Panc1 (cell line): ENCODE results near the gene HFE. TPM values are rescaled to one million over a fixed set of nuclear protein-coding genes. Genes with fewer than 3 reads are reported as not detected.

ENCODE experiments used
- ATAC-seq: fragments of 200-7000 bp; cut with Tn5 transposase; 2 replicates; pipeline ENCODE4 v1.9.1; 2020; ENCODE audit warnings: mild to moderate bottlenecking, moderate library complexity
- BruUV-seq: library from RNA; stranded (reverse); fragments of 400-500 nt; replicated peaks from 2 replicates; lab custom pipeline; 2021; lab: Mats Ljungman, UMichigan
- CTCF ChIA-PET: fragments of 300-600 bp; sonication (Branson Sonifier 250); formaldehyde crosslinking; loops from one replicate; lab custom pipeline; 2022; ENCODE audit warnings: antibody characterized with exemption; lab: Charles Lee
- POLR2A ChIA-PET: fragments of 300-600 bp; sonication (Branson Sonifier 250); formaldehyde crosslinking; loops from one replicate; lab custom pipeline; 2022; ENCODE audit warnings: antibody characterized with exemption; lab: Charles Lee
- DNase-seq: peaks from one replicate; pipeline ENCODE4 v3.0.0-alpha.2; 2010; ENCODE audit warnings: low read depth, low spot score
- H3K27ac ChIP-seq: 2 replicates; pipeline ENCODE4 v1.5.1; 2011; ENCODE audit warnings: mild to moderate bottlenecking, low read length, inconsistent platforms
- H3K27me3 ChIP-seq: fragments of 200-500 bp; sonication (Bioruptor generic); 2 replicates; pipeline ENCODE4 v1.6.0; 2014; ENCODE audit warnings: low read length, inconsistent platforms; ENCODE audit not compliant: control insufficient read depth, insufficient read depth
- H3K36me3 ChIP-seq: fragments of 200-500 bp; sonication (Bioruptor generic); 2 replicates; pipeline ENCODE4 v1.5.1; 2014; ENCODE audit warnings: inconsistent platforms, mild to moderate bottlenecking, low read length, moderate library complexity; ENCODE audit not compliant: control insufficient read depth, insufficient read depth
- H3K4me1 ChIP-seq: 2 replicates; pipeline ENCODE4 v1.5.1; 2011; ENCODE audit warnings: inconsistent platforms, mild to moderate bottlenecking, low read length, moderate library complexity; ENCODE audit not compliant: control insufficient read depth, insufficient read depth
- H3K4me3 ChIP-seq, 2 experiments: 2 replicates each; pipeline ENCODE4 v1.5.1; 2011 to 2012; ENCODE audit warnings: low read depth in 2 of 2, low read length in 2 of 2, mild to moderate bottlenecking in 2 of 2, inconsistent platforms in 1 of 2, moderate library complexity in 1 of 2
- H3K9me3 ChIP-seq: fragments of 200-500 bp; sonication (Bioruptor generic); 2 replicates; pipeline ENCODE4 v1.5.1; 2014; ENCODE audit warnings: low read depth, mild to moderate bottlenecking, inconsistent platforms, low read length, moderate library complexity; ENCODE audit not compliant: control insufficient read depth, insufficient read depth
- POLR2AphosphoS5 ChIP-seq: IDR thresholded peaks from 2 replicates; pipeline ENCODE4 v1.6.1; 2012; ENCODE audit warnings: mild to moderate bottlenecking, low read depth, low read length, moderate library complexity
- SIN3A ChIP-seq: IDR thresholded peaks from 2 replicates; pipeline ENCODE4 v1.6.1; 2012; ENCODE audit warnings: low read depth, mild to moderate bottlenecking, low read length, moderate library complexity, borderline replicate concordance; ENCODE audit not compliant: insufficient read depth
- TCF7L2 ChIP-seq: IDR thresholded peaks from 2 replicates; pipeline ENCODE4 v1.6.1; 2011; ENCODE audit warnings: mild to moderate bottlenecking, low read depth, low read length, inconsistent platforms
- in situ Hi-C: cut with HindIII; loops from 2 replicates; pipeline ENCODE4 v1.10.0; 2016; ENCODE audit warnings: low sequenced_read_pairs, low pct_unique_long_range_greater_than_20kb
- intact Hi-C: fragments of 100-400 bp; cut with micrococcal nuclease; formaldehyde crosslinking; loops from one replicate; pipeline ENCODE4 v1.10.0; 2022; ENCODE audit not compliant: unreplicated experiment
- total RNA-seq: library from RNA; stranded (reverse); gene quantifications from one replicate; pipeline ENCODE4 v1.2.1, GENCODE V29; 2021; ENCODE audit not compliant: unreplicated experiment
- TF ChIP-seq, protein P1 (sequence below): fragments of 450-650 bp; IDR thresholded peaks from 2 replicates; pipeline ENCODE4 v1.5.1; 2017; ENCODE audit warnings: mild to moderate bottlenecking
- TF ChIP-seq, protein P2 (sequence below), 2 experiments: IDR thresholded peaks; 2 replicates each; pipeline ENCODE4 v1.6.1; 2011 to 2012; ENCODE audit warnings: low read depth in 2 of 2, control low read depth in 1 of 2, low read length in 1 of 2, mild to moderate bottlenecking in 1 of 2, moderate library complexity in 1 of 2; ENCODE audit not compliant: insufficient read depth in 1 of 2

Gene HFE
- total RNA-seq, 1 experiment from 2014 or later = 12.1 TPM

- intact Hi-C loops (no loop called here), in situ Hi-C loops (no loop called here)
- ChIA-PET POLR2A (interaction anchor here (0.7 kb wide), 1 partner anchor 70 kb away, joined by 3 read pairs; a partner anchor contains a TSS), CTCF (no interaction called here)
- H3K4me3 ChIP-seq = no peak overlapping the region
- no peaks in the 10 kb centered on the region for H3K27me3 ChIP-seq
- no peak for DNase-seq
- no peaks in the 10 kb centered on the region for H3K9me3 ChIP-seq
- TF ChIP-seq, protein P1, sequence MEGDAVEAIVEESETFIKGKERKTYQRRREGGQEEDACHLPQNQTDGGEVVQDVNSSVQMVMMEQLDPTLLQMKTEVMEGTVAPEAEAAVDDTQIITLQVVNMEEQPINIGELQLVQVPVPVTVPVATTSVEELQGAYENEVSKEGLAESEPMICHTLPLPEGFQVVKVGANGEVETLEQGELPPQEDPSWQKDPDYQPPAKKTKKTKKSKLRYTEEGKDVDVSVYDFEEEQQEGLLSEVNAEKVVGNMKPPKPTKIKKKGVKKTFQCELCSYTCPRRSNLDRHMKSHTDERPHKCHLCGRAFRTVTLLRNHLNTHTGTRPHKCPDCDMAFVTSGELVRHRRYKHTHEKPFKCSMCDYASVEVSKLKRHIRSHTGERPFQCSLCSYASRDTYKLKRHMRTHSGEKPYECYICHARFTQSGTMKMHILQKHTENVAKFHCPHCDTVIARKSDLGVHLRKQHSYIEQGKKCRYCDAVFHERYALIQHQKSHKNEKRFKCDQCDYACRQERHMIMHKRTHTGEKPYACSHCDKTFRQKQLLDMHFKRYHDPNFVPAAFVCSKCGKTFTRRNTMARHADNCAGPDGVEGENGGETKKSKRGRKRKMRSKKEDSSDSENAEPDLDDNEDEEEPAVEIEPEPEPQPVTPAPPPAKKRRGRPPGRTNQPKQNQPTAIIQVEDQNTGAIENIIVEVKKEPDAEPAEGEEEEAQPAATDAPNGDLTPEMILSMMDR = no peak
- TF ChIP-seq SIN3A (no peak), POLR2AphosphoS5 (no peak)
- TF ChIP-seq, protein P2, sequence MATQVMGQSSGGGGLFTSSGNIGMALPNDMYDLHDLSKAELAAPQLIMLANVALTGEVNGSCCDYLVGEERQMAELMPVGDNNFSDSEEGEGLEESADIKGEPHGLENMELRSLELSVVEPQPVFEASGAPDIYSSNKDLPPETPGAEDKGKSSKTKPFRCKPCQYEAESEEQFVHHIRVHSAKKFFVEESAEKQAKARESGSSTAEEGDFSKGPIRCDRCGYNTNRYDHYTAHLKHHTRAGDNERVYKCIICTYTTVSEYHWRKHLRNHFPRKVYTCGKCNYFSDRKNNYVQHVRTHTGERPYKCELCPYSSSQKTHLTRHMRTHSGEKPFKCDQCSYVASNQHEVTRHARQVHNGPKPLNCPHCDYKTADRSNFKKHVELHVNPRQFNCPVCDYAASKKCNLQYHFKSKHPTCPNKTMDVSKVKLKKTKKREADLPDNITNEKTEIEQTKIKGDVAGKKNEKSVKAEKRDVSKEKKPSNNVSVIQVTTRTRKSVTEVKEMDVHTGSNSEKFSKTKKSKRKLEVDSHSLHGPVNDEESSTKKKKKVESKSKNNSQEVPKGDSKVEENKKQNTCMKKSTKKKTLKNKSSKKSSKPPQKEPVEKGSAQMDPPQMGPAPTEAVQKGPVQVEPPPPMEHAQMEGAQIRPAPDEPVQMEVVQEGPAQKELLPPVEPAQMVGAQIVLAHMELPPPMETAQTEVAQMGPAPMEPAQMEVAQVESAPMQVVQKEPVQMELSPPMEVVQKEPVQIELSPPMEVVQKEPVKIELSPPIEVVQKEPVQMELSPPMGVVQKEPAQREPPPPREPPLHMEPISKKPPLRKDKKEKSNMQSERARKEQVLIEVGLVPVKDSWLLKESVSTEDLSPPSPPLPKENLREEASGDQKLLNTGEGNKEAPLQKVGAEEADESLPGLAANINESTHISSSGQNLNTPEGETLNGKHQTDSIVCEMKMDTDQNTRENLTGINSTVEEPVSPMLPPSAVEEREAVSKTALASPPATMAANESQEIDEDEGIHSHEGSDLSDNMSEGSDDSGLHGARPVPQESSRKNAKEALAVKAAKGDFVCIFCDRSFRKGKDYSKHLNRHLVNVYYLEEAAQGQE (IDR thresholded peaks at IDR 0.05; ENCODE audit: insufficient read depth in 1 of 2, low read depth in 2 of 2, low read length in 1 of 2) = no peak
- H3K4me1 ChIP-seq = peaks cover 5% of the 10 kb centered on the region; the same call in 1 of the 2 replicates
- ATAC-seq = no peak
- no TSS peak for BruUV-seq
- no peaks in the 10 kb centered on the region for H3K36me3 ChIP-seq
- no peak overlapping the region for H3K27ac ChIP-seq
Measured at GRCh38 chr6:26113570-26113969, 26.3 kb downstream of the HFE start.

DNA sequence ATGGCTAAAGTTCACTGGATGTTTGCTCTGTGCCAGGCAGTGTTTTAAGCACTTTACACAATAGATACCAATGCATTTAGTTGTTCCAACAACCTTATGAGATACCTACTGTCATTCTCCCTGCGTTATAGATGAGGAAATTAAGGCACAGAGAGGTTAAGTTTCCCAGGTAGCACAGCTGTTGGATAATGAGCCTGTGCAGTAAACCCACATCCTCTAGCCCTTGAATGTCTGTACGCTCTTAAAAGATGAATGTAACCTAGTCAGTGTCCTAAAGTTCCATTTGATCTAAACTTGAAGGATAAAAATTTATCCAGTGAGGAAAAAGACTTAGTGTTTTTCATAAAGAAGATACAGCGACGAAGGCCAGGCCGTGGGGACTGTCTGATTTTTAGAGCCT is 28.0 kb downstream of the HFE start:
- no peaks in the 10 kb centered on the region for H3K9me3 ChIP-seq
- in situ Hi-C loops = no loop called here
- peaks cover 22% of the 10 kb centered on the region; the same call in 1 of the 2 replicates for H3K4me1 ChIP-seq
- ChIA-PET POLR2A (interaction anchor here (0.6 kb wide), 1 partner anchor 1752 kb away, joined by 12 read pairs; a partner anchor contains a TSS), CTCF (no interaction called here)
- H3K36me3 ChIP-seq = no peaks in the 10 kb centered on the region
- H3K27me3 ChIP-seq = no peaks in the 10 kb centered on the region
- no peak for DNase-seq
- intact Hi-C loops = no loop called here
- BruUV-seq = no TSS peak
- no peak for ATAC-seq
- H3K27ac ChIP-seq = peak overlapping the region; percentile 3; the same call in 1 of the 2 replicates
- H3K4me3 ChIP-seq = no peak overlapping the region
- TF ChIP-seq, protein P1 = no peak
- TF ChIP-seq, protein P2 (IDR thresholded peaks at IDR 0.05; ENCODE audit: insufficient read depth in 1 of 2, low read depth in 2 of 2, low read length in 1 of 2) = no peak
- no peak for TF ChIP-seq SIN3A
- TF ChIP-seq TCF7L2 = no peak
- TF ChIP-seq POLR2AphosphoS5 = no peak
